Eye (tissue), 1 donor: ENCODE measurements around the gene C19orf12.

Source experiments
- DNase-seq: peaks from one replicate; pipeline ENCODE4 v3.0.0-alpha.2; 2015

The C19orf12 gene

DNA sequence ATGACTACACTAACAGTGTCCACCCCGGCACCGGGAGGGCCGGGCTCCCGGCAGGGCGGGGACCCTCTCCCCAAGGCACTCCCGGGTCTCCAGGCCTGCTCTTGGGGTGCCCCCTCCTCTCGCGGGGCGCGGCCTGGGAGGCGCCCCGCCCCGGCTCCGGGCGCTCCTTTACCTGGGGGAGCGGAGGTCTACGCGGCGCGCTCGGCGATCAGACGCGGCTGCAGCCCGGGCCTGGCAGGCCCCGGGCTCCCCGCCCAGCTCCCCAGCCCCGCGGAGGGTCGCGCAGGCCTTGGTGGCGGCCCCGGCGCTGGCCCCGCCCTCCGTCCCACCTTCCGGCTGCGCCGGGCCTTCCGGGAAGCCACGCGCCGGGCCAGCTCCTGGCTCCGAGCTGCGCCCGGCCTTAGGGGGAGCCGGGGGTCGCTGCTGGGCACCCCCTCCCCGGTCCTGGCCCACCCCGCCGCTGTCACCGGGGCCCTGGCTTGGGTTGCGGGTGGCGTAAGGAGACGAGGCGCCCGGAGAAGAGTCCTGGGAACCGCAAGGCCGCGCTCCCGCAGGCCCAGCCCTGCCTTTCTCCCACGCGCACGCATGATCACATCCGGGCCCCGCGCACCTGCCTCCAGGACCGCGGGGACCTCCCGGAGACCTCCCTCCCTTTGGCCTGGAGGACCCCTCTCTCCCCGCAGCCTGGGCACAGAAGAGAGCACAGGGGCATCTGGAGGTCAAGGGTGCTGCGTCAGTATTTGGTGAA, at the start of gene C19orf12:
Gene C19orf12 (minus strand): TSS at position 309 of the 748 bp plus-strand sequence. CDS start 6,848 bp downstream, outside the sequence.
- peak; percentile 90 for DNase-seq

GRCh38 chr19:29764361-29764760, 49.3 kb upstream of the C19orf12 start:
- DNase-seq = no peak

- DNase-seq = no peak
These were observed 48.1 kb upstream of the C19orf12 start for GRCh38 chr19:29763196-29763595.

GRCh38 chr19:29761575-29762232, 46.6 kb upstream of the C19orf12 start:
- no peak for DNase-seq

- no peak for DNase-seq
These were observed 45.9 kb upstream of the C19orf12 start for GRCh38 chr19:29760752-29761502.

- DNase-seq = no peak
These were observed 44.3 kb upstream of the C19orf12 start for GRCh38 chr19:29759359-29759758.

DNA sequence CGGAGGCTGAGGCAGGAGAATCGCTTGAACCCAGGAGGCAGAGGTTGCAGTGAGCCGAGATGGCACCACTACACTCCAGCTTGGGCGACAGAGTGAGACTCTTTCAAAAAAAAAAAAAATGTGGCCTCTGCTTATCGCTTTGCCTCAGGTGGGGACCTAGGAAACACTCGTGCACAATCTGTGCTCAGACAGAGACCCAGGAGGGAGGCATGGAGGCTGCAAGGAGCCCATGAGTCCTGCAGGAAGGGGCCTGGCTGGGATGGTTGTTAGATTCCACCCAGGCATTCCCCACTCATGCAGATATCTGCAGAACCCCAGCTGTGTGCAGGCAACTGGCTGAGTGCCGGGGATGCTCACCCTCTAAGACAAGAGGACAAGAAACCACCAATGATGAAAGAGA, 43.8 kb upstream of the C19orf12 start:
- no peak for DNase-seq

- no peak for DNase-seq
These were observed 42.5 kb upstream of the C19orf12 start for GRCh38 chr19:29757551-29757950.

DNA sequence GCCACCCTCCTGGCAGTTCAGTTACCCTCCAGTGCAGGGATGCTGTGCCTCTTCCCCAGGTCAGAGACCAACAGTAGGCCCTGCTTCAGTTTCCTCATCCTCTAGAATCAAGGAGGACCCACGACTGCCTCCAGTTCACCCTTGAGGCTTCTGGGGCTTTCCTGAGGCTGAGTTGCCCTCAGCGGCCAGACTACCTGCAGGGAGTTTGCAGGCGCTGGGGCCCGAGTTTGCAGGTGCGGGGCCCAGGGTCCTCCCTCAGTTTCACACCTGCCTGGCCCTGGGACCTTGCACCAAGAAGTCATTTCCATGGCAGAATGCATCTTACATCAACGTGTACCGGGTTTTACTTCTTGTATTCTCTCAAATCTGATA, 38.9 kb upstream of the C19orf12 start:
- DNase-seq = no peak

GRCh38 chr19:29753190-29753933, 38.3 kb upstream of the C19orf12 start:
- DNase-seq = no peak

DNA sequence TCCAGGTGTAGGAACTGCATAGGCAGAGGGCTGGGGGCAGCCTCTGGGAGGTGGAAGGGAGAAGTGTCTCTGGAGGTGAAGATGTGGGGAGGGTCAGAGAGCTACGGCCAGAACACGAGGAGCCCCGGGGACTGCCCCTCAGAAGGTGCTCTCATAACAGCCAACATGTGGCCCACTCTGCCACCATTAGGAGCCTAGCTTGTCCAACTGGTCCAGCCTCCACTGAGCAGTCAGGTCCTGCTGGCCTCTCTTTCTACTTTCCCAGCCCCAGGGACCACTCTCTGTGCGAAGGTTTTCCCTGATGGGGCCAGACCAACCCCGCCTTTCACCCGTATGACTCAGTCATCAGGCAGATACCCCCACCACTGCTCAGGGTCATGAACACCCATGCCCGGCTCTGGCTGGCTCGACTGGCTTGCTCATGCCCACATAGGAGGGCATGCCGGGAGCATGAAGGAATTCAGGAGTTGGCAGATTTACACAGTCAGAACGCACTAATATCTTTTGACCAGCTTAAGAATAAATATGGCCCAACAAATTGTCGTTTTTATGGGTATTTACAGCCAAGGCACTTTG, 37.5 kb upstream of the C19orf12 start:
- DNase-seq = no peak

DNA sequence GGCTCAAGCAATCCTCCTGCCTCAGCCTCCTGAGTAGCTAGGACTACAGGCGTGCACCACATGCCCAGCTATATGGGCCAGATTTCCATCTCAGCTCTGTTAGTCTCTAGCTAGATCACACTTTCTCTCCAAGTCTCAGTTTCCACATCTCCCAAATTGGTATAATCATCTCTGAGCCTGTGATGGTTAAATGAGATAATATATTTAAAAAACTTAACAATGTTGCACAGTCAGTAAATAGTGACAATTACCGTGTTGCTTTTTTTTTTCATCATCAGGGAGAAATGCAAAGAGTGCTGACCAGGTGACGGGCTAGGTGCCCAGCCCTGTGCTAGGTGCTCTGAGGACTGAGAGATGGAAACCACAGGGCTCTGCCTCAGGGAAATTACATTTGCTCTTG, 36.9 kb upstream of the C19orf12 start:
- no peak for DNase-seq

GRCh38 chr19:29750001-29750400, 34.9 kb upstream of the C19orf12 start:
- no peak for DNase-seq

GRCh38 chr19:29748996-29749849, 34.2 kb upstream of the C19orf12 start:
- DNase-seq = no peak

GRCh38 chr19:29745253-29745652, 30.2 kb upstream of the C19orf12 start:
- no peak for DNase-seq

DNA sequence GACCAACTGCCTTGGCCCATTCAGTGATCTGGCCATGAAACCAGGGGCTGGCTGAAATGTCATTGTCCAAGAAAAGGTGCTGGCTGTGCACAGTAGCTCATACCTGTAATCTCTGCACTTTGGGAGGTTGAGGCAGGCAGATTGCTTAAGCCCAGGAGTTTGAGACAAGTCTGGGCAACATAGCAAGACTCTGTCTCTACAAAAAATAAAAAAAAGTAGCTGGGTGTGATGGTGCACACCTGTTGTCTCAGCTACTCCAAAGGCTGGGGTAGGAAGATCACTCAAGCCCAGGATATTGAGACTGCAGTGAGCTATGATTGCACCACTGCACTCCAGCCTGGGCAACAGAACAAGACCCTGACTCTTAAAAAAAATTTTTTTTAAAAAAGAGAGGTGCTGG, 28.6 kb upstream of the C19orf12 start:
- DNase-seq = no peak

- DNase-seq = no peak
These were observed 26.7 kb upstream of the C19orf12 start for GRCh38 chr19:29741776-29742175.

DNA sequence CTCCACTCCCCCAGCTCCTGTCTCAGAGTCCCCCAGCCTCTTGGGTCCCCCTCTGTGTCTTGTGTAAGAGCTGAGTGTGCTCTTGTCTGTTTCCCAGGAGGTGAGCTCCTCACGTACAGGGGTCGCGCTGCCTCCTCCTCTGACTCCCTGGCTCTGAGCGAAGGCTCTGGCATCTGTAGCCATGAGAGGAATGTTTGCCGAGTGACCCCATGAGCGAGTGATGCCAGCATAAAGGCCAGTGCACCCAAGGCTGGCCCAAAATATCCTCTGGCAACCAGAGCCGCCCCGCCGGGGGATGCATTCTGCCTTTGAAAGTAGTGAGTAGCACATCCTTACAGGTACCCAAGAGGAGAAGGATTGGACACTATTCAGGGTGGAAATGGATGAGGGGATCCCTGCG, 26.2 kb upstream of the C19orf12 start:
- DNase-seq = no peak

- DNase-seq = no peak
These were observed 22.5 kb upstream of the C19orf12 start for GRCh38 chr19:29737461-29738000.

- DNase-seq = no peak
These were observed 20.8 kb upstream of the C19orf12 start for GRCh38 chr19:29735829-29736228.

GRCh38 chr19:29731331-29731850, 16.3 kb upstream of the C19orf12 start:
- no peak for DNase-seq
